ENCODE data around the gene ZNF516.

ZNF516 gene

DNA sequence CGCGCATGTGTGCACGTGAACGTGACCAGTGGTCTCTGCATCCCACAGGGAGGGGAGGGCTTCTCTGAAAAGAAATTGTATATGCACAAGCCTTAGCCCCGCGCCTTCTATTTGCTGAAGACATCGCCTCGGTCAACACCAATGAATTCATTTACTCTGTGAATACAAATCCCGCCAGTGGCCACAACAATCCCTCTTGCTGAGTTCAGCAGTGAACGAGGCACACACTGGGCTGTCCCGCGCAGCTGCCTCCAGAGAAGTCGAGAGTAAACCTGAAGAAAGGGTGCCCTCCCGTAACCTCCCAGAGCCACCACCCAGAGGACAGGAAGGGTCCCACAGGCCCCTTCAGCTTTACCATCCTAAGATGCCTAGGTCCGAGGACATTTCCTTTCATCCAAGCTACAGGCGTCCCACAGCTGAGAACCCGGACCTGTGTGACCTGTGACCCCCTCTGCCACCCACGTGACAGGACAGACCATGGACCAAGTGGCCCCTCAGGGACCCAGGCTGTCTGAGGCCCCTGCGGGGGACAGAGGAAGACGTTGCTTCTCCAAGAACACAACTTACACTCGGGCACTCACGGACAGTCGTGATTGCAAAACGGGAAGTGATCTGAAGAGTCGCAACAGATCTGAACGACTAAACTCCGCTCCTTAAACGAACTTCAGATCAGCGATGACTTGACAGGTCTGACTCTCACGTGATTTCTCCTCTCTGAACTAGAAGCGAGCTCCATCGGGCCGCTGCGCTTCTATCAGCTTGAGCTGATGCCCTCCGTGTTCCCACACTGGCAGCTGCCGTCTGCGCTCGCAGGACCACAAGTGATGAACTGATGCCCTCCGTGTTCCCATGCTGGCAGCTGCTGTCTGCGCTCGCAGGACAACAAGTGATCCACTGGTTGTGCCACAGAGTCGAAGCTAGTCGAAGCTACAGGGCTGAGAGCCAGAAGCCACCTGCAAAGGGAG is 92.7 kb downstream of the ZNF516 start:
- in situ Hi-C loops (cut with HindIII; ENCODE audit: low sequenced_read_pairs): no loop called here

DNA sequence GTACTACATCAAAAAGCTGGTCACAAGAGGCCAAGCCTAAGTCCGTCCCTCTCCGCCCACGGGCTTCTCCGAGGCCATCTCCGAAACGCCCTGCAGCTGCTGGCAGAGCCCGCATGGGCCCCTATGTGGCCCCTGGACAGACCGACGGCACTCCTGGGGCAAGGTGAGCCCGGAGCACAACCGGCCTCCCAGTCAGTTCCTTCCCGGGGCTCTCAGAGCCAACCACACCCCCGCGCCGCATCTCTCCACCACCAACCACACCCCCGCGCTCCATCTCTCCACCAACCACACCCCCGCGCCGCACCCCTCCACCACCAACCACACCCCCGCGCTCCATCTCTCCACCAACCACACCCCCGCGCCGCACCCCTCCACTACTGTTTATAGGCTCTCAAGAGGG is 93.5 kb downstream of the ZNF516 start:
- in situ Hi-C loops (cut with HindIII; ENCODE audit: low sequenced_read_pairs): no loop called here

DNA sequence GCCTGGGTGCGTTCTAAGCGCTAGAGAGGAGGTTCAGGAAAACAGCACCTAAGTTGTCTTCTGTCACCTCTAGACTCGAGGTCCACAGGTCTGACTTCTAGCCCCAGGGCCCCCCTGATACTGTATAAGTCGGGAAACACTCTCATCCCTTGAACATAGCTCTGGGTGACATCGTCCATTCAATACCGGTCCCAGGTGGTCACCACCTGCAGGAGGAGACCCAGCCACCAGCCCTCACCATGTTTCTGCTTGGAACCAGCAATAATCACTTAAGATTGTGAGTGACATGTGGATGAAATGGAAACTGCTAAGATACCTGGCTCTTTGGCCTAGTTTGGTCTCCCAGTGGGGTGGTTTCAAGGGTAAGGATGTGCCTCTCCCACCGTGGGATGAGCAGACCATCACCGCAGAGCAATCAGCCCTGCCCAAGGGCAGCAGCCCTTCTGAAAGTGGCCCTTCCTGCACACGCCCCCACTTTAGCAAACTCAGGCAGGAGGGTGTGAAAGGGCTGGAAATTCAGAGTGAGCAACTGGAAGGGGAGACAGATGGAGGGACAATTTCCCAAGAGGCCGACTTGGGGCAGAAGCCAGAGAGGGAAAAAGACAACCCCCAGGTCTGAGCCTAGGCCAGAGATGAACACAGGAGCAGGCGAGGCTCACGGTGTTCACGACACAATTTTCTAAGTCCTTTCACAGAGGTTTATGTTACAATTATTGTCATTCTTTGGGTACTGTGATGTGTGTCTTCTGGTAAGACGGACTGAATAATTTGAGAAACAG is 95.2 kb downstream of the ZNF516 start:
- in situ Hi-C loops (cut with HindIII; ENCODE audit: low sequenced_read_pairs): no loop called here

DNA sequence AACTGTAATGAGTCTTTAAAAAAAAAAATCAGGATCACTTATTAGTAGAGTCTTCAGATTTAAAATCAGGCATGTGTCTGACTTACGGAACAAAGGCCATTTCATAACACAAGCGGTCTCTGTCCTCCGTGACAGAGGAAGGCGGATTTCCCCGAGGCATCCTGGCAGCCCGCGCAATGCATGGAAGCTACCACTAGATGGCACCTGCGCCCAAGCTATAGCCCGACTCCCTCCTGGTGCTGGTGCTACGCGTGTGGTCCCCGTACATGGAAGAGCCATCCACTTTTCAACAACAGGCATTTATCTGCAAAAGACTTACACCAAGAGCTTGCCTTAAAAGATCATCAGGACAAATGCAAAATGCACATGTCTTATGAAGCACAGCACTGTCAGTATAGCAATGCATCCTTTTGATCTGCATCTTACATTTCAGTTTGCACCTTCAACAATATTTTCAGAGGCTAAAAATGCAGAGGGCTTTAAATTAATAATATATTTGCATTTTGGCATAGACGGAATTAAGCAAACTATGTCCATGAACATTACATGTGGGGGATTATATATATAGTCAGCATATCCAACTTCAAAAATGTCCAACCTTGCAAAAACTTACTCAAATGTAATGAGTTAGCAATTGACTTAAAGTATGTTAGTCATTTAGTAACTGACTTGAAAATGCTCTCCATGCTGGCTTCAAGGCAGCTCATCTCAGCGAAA is 96.0 kb downstream of the ZNF516 start:
- in situ Hi-C loops (cut with HindIII; ENCODE audit: low sequenced_read_pairs): no loop called here

DNA sequence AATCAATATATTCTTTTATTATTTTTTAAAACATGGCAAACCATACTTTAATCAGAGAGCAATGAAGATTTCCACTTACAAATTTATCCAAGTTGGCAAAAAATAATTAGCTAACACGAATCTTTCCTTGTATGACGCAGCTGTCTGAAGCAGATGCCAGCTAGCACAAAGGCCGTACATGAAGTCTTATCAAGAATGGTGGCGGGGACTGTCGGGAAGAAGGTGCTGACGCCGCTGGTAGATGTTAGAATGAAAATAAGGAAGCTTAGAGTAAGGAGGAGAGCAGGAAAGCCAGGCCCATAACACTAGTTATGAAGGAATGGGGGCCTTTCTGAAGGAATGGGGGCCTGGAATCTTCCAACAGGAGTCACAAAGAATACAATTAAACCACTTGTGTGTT is 96.7 kb downstream of the ZNF516 start:
- in situ Hi-C loops (cut with HindIII; ENCODE audit: low sequenced_read_pairs): no loop called here

DNA sequence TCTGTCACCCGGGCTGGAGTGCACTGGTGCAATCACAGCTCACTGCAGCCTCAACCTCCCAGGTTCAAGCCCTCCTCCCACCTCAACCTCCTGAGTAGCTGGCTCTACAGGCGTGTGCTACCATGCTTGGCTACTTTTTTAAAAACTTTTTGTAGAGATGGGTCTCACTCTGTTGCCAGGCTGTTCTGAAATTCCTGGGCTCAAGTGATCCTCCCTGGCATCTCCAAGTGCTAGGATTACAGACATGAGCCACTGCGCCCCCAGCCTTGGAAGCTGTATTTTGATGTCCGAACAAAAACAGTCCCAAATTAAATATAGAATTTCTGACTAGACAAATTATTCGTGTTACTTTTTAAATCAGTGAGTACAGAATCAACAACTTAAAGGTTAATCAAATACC is 97.4 kb downstream of the ZNF516 start:
- in situ Hi-C loops (cut with HindIII; ENCODE audit: low sequenced_read_pairs): no loop called here

DNA sequence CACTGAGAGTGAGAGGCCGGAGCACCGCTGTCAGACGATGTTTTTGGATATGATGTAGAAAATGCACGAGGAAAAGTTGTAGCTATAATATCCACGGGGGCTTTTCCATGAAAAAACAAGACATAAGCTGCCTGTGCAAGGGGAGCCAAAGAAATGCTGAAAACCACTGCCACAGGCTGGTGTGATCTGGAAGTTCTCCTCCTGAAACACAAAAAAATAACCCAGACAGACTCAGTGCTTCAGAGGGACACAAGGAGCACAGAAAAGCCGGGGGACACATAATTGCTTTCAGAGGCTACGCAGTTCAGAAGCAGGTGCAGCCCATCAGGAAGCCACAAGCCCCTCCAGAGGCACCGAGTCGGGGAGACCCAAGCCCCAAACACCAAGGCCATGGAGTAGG is 98.2 kb downstream of the ZNF516 start:
- in situ Hi-C loops (cut with HindIII; ENCODE audit: low sequenced_read_pairs): no loop called here

DNA sequence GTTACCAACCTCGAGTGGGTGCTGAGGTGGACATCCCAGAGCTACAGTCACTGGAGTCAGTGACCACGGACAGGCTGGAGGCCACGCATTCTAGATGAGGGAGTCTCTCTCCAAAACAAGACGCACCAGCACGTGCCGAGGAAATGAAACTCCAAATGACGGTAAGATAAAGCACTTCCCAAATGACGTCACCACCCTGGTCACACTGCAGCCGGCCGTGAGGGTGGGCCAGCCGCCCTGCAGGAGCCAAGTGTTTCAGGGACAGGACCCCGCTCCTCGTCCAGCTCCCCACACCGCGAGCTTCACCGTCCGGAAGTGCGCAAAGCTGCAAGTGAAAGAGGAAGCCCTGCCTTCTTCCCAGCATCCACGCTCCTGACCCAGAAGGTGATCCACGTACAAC is 99.4 kb downstream of the ZNF516 start:
- in situ Hi-C loops (cut with HindIII; ENCODE audit: low sequenced_read_pairs): no loop called here

DNA sequence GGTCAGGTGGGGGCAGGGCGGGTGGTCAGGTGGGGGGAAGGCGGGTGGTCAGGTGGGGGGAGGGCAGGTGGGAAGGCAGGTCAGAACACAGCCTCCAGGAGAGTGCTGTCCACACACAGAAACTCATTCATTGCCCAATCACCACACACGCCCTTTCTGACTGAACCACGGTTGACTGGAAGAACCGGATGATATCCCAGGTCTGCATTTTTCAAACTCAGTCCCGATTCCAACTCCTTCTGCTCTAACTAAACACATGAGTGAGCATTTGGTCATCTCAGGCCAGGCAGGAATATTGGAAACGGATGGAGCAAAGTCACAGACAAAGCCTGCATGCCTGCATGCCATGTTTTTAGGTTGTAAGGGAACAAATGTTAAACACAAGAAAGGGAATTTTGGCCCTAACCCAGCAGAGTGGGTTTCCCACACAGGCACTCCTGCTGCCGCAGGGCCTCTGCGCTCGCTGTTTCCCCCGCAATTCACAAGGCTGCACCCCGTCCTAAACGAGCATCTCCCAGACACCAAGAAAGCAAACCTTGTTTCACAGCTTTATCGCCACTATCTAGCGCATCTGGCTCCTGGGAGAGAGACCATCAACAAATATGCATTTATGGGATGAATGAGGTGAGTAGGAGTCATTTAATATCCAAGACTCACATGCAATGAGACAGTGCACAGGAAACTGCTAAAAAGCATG is 100.1 kb downstream of the ZNF516 start:
- in situ Hi-C loops (cut with HindIII; ENCODE audit: low sequenced_read_pairs): no loop called here

DNA sequence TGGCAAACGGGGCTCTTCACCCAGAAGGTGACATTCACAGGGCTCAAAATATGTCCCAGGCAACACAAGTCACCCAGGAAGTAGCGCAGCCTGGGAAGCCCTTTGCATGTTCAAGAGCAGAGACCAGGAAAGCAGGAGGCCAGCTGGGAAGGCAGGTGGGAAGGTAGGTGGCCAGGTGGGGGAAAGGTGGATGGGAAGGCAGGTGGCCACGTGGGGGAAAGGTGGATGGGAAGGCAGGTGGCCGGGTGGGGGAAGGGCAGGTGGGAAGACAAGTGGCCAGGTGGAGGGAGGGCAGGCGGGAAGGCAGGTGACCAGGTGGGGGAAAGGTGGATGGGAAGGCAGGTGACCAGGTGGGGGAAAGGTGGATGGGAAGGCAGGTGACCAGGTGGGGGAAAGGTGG is 102.7 kb downstream of the ZNF516 start:
- in situ Hi-C loops (cut with HindIII; ENCODE audit: low sequenced_read_pairs): no loop called here

DNA sequence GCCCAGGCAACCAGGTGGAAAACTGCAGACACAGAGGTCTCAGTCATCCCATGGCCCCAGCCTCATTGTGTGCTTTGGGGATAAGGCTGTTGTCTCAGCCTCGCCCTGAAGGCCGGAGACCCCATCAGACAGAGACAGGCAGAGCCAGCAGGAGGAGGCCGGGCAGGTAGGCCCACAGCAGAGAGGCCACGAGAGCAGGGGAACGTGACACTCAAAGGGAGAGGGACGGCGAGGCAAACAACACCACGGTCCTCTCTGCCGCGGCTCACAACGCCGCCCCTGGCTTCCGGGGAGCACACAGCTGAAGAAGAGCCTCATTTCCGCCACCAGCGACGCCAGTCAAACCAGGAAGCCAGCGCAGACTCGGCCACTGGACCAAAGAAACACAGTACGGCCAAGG is 103.3 kb downstream of the ZNF516 start:
- in situ Hi-C loops (cut with HindIII; ENCODE audit: low sequenced_read_pairs): no loop called here

DNA sequence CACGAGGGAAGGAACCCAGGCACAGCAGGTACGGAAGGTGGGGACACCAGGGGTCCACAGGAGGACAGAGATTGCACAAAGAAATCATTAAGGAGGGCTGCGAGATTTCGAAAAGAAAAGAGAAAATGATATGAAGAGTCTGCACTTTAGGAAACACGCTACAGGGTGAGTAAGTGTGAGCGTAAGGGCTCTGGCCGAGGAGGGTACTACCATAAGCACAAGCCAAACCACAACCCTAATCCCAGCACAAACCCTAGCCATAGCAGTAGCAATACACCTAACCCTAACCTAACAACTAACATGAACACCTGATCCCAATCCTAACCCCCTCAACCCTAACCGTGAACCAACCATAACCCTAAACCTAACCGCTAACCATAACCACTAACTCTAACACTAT is 104.0 kb downstream of the ZNF516 start:
- in situ Hi-C loops (cut with HindIII; ENCODE audit: low sequenced_read_pairs): no loop called here

DNA sequence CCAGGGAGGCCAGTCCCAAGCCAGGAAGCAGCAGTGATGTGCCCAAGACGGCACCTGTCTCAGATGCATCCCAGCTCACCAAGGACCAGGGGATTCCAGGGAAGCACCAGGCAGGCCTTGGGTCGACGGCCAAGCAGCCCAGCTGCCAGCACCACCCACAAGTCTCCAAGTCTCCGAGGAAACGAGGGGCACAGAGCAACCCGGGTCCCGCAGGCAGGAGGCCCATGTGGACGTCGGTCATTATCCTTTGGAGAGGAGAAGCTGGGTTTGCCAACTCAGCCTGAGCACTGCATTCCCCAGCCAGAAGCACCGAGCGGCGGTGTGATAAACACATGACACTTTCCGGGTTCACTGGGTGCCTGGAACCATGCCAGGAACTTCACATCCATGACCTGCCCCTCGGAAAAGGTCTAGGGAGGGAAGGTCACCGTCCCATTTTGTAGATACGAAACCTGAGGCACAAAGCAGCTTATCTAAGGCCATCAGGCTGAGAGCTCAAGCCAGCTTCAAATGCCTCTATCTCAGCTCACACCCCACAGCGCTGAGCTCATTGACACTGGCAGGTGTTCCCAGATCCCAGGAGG is 104.5 kb downstream of the ZNF516 start:
- in situ Hi-C loops (cut with HindIII; ENCODE audit: low sequenced_read_pairs): no loop called here

DNA sequence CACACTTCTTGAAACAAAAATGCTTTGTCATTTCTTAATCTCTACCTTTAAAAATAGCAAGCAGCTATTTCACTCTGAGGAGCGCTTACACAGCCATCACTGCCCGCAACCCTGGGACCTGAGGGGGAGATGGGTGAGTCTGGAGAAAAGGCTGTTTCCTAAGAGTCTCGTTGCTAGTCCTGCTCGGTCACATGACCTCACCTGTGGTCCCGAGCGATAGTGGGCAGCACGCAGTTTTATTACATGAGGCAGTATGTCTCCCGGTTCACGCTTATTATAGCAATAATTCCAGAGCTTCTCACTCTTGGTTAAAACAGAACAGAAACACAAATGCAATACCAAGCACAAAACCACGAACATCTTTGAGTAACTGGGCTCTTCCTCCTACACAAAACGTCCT is 105.3 kb downstream of the ZNF516 start:
- in situ Hi-C loops (cut with HindIII; ENCODE audit: low sequenced_read_pairs): no loop called here

DNA sequence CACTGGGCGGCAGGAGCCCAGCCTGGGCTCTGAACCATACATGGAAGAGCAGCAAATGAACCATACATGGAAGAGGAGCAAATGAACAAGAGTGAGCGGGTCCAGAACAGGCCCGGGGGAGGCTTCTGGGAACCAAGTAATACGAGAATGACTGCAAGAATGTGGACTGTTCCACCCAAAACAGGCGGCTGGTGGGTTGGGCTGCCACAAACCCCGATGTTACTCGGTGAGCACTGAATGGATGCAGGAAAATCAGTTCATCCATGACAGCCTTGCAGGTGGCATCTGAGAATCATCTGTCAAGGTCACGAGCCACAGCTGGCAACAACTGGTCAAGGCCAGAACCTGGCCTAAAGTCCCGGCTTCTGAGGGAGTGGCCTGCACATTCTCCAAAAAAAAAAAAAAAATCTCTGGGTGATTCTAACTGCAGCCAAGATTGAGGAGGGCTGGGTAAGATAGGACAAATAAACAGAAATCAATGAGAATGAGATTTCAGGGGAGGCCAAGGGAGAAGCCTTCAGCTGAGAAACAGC is 106.1 kb downstream of the ZNF516 start:
- in situ Hi-C loops (cut with HindIII; ENCODE audit: low sequenced_read_pairs): no loop called here

DNA sequence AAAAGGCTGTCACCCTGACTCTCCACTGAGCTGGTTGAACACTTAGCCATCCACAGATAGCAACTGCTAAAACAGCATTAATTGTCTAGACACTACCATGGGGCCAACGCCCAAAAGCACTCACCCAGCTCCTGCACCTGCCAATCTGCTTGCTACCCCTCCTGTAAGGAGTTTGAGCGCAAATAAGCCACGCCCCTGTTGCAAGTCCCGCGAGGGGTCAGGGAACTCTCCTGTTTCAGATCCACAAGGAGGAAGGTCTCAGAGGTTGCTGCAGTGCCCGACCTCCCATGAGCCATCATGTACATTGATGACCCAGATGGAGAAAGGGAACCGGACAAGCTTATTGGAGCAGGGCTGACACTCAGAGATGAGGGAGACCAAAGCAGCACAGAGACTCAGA is 106.8 kb downstream of the ZNF516 start:
- in situ Hi-C loops (cut with HindIII; ENCODE audit: low sequenced_read_pairs): no loop called here

DNA sequence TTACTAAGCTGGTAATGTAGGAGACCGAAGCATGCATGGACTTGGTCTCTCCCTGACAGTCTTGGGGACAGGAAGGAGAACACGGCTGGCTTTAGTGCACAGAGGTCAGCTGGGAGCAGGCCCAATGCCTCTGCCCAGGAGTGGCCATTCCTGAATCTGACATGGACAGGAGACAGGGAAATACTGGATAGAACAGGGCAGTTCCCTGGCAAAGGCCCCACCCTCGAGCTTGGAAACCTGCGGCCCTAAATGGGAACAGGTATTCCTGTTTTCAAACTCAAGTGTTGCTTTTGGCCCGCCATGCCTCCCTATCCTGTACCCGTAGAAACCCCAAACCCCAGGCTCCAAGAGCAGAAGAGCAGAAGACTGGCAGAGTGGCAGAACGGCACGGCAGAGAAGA is 107.4 kb downstream of the ZNF516 start:
- in situ Hi-C loops (cut with HindIII; ENCODE audit: low sequenced_read_pairs): no loop called here

DNA sequence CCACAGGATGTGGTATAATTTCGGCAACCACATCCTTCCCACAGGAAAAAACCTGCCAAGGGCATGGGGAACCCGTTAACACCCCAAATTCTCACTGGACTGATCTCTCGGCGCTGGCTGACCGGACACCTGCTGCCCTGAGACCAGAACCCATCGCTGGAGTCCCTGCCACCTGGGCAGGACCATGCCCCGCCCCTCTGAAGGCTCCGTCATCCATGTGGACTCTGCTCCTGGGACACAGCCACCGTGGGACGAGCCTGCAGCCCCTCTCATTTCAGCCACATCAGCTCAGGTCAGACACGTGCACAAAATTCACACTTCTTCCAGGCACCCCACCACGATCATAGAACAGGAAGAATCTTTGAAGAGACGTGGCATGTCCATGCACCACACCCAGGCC is 108.2 kb downstream of the ZNF516 start:
- in situ Hi-C loops (cut with HindIII; ENCODE audit: low sequenced_read_pairs): no loop called here

DNA sequence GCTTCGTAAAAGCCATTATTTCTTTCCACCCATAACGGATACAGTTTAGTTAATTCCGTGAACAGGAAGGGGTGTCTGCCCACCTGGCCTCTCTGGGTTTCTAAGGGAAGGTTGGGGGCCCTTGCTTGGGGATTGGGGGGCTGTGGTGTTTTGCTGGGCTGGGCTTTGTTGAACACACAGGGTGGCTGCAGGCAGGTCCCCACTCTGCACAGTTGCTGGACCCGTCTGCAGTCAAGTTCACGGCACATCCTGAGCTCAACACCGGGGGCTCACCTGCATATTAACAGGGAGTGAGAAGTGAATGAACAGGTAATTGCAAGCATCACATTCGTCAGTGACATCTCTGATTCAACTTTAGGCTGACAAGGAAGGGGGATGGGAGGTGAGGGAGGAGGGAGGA is 109.0 kb downstream of the ZNF516 start:
- in situ Hi-C loops (cut with HindIII; ENCODE audit: low sequenced_read_pairs): no loop called here

DNA sequence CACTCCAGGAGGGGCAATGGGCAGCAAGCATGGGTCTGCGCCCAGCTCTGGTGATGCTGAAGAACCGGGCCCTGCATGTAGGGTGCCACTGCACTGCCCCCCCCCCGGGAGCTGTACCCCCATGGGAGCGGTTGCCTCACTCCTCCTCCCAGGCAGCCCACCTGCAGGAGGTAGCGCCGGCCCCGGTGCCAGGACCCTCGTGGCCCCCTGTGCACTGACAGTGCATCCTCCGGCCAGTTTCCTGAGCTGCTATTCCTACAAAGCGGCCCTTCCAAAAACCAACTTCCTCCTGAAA is 109.4 kb downstream of the ZNF516 start:
- in situ Hi-C loops (cut with HindIII; ENCODE audit: low sequenced_read_pairs): no loop called here

All from endothelial cell of hepatic sinusoid (primary cell).